ENCODE data around the gene NIPAL3.
"Not testable (repeated sequence)": the region's sequence is repeated elsewhere in the genome, so short reads cannot be mapped to it uniquely, and the experiment has no call there.

The NIPAL3 gene

GRCh38 chr1:24424207-24424606 lies 8.6 kb downstream of the NIPAL3 start:
- no peak for DNase-seq (ENCODE audit: low read depth)

DNA sequence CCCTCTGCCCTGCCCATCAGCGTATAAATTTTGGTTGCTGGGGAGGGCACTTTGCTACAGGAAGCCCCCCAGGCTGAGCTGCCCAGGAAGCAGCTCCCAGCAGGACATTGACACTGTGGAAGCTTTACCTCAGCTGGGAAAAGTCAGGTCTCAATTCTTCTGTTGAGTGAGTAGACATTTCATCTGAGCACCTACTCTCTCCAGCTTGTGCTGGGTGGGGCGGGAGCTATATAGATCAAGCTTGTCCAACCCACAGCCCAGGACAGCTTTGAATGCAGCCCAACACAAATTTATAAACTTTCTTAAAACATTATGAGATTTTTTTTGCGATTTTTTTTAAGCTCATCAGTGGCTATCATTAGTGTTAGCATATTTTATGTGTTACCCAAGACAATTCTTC lies 9.4 kb downstream of the NIPAL3 start:
- no peak for DNase-seq (ENCODE audit: low read depth)

DNA sequence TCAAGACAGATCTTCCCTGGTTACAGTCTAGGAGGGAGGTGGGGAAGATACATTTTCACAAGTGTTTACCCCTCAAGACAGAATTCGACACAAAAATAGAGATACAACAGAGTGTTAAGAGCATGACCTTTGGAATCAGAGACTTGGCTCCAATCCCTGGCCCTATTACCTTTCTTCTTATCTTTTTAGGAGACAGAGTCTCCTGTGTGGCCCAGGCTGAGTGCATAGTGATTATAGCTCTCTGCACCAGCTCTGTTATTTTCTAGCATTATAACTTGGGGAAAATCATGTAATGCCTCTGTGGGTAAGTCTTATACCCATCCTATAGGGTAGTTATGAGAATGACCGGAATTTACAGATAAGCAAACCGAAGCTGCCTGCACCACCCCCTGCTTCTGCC lies 9.8 kb downstream of the NIPAL3 start:
- DNase-seq (ENCODE audit: low read depth), result no peak

DNA sequence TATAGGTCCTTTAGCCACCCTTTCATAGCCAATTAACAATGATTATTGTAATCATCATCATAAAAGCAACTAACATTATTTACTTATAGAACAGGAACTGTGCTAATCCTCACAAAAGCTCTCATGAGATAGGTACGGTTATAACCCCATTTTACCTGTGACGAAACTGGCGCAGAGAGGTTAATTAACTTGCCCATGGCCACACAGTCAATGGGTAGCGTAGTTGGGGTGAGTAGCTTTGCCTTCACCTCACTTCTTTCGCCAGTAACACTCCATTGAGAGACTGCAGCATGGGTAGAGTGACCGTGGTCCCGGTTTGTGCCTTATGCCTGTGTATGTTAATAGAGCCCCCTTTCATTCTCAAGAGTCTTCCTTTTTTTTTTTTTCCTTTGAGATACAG lies 10.3 kb downstream of the NIPAL3 start:
- no peak for DNase-seq (ENCODE audit: low read depth)

DNA sequence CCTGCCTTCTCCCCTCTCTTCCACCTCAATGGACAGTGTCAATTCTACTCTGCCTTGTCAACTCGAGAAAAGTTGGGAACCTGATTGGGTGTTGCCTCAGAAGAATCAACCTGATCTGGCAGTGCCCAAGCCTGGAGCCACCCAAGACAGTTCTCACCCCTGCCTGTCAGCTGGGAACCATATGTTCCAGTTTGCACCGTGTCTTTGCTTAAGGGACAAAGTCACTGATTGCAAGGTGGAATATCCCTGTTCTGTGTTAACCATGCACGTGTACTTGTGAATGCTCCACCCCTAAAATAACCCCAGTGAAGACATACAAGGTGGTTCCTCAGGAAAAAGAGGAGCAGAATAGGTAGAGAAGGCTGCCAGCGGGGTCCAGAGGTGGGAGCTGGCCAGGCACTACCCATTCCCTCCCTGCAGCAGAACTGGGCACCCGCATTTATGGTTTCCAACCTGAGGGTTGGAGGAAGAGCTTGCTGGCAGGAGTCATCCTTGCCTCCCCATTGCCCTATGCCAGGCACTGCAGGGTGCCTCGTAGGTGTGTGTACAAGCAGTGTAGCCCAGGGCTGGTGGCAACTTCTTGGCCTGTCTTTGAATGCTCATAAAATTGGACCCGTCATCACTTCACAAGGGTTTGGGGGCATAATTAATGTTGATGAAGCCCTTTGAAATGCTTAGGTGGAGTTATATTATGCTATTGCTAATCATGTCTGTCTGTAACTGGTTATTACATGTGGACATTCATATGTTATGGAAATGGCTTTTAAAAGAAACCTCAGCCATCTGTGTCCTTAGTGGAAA lies 11.3 kb downstream of the NIPAL3 start:
- no peak for DNase-seq (ENCODE audit: low read depth)

DNA sequence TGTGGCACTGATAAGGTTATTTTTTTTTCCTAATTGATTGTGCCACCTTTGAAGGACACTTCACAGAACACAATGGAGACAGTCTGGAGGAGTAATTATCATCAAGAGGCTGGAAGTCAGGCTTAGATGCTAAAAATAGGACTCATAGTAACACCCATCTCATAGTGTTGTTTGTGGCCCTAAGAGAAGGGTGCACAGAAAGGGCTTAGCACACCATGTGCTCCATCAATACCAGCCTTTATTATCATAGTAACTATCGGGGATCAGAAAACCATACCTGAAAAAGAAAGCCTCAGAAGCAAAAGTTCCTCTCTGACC lies 11.9 kb downstream of the NIPAL3 start:
- DNase-seq (ENCODE audit: low read depth), result no peak

GRCh38 chr1:24435782-24436365 lies 20.3 kb downstream of the NIPAL3 start:
- no peak for DNase-seq (ENCODE audit: low read depth)

GRCh38 chr1:24437631-24438396 lies 22.2 kb downstream of the NIPAL3 start:
- DNase-seq (ENCODE audit: low read depth), result no peak

GRCh38 chr1:24438423-24438901 lies 22.9 kb downstream of the NIPAL3 start:
- DNase-seq (ENCODE audit: low read depth), result no peak

DNA sequence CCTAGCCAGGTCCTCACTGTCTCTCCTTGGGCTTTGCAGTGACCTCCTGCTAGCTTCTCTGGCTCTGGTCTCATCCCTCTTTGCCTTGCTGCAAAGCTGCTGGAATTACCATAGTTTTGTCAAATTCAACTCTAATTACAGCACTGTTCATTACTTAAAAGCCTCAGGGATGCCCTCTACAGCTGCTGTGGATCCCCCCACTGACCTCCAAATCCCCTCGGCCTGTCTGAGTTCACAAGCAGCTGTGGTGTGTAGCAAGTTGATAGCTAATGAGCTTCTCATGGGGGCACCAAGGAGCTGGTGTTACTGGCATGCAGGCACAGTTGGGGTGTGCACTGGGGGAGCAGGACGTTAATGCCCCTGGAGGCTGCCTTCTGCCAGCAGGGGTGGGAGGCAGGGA lies 24.8 kb downstream of the NIPAL3 start:
- no peak for DNase-seq (ENCODE audit: low read depth)

GRCh38 chr1:24441480-24441879 lies 25.9 kb downstream of the NIPAL3 start:
- no peak for DNase-seq (ENCODE audit: low read depth)

- no peak for DNase-seq (ENCODE audit: low read depth)
Measured at GRCh38 chr1:24441996-24442668, 26.5 kb downstream of the NIPAL3 start.

DNA sequence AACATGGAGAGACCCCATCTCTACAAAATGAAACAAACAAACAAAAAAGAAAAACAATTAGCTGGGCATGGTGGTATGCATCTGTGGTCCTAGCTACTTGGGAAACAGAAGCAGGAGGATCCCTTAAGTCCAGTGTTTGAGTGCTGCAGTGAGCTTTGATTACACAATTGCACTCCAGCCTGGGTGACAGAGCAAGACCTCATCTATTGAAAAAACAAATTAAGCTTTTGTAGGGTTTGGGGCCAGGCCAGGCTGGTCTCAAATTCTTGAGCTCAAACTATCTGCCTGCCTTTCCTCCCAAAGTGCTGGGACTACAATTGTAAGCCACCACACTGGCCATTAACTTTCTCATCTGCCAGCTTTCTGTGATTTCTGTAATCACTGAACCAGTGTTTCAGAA lies 27.2 kb downstream of the NIPAL3 start:
- DNase-seq (ENCODE audit: low read depth), result peak; percentile 7

DNA sequence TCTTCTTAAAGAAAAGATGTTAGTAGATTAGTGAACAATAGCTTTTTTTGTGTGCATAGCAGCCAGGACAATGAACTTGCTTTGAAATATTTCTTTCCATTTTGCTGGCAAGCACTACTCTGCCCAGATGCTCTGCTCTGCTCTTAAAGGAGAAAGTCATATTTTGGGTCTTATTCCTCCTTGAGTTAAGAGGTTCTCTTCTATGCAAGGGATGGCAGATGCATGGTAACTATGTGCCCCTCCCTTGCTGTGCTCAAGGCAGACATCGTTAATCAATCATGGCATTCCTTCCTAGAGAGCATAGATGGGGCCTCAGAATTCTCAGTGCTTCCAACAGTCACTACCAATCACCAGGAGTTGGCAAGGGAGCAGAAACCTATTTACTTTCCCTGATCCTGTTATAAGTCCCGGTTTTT lies 27.6 kb downstream of the NIPAL3 start:
- peak; percentile 29 for DNase-seq (ENCODE audit: low read depth)

GRCh38 chr1:24446446-24446845 lies 30.8 kb downstream of the NIPAL3 start:
- not testable (repeated sequence) for DNase-seq (ENCODE audit: low read depth)

GRCh38 chr1:24450316-24450715 lies 34.7 kb downstream of the NIPAL3 start:
- peak; percentile 39 for DNase-seq (ENCODE audit: low read depth)

GRCh38 chr1:24450857-24451397 lies 35.3 kb downstream of the NIPAL3 start:
- DNase-seq (ENCODE audit: low read depth), result no peak

DNA sequence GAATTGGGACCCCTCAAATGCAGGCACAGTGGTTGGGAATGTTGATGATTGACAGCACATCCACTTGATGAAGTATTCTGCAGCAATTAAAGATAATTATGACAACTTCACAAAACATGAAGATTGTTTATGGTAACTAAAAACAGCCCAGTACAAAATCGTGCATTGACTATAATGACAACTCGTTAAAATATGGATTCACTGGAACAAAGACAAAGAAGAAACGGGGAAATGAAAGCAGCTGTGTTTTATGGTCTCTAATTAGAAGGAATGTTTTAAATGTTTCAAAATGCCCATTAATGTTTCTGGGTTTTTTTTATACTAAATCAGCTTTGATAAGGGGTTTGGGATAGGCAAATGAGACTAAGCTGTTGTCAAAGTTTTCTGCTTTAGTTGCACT lies 36.1 kb downstream of the NIPAL3 start:
- DNase-seq (ENCODE audit: low read depth), result no peak

GRCh38 chr1:24452922-24453485 lies 37.4 kb downstream of the NIPAL3 start:
- peak; percentile 11 for DNase-seq (ENCODE audit: low read depth)

GRCh38 chr1:24454673-24455072 lies 39.1 kb downstream of the NIPAL3 start:
- peak; percentile 64 for DNase-seq (ENCODE audit: low read depth)

GRCh38 chr1:24455272-24455671 lies 39.7 kb downstream of the NIPAL3 start:
- DNase-seq (ENCODE audit: low read depth), result no peak

- no peak for DNase-seq (ENCODE audit: low read depth)
Measured at GRCh38 chr1:24457866-24458265, 42.3 kb downstream of the NIPAL3 start.

Measured in amniotic epithelial cell (primary cell).